Measurements from ENCODE around the gene PDE3A.

The PDE3A gene

GRCh38 chr12:20557096-20557495, 188.8 kb downstream of the PDE3A start:
- no peak for TF ChIP-seq CTCF (IDR thresholded peaks at IDR 0.05)

- no peak for TF ChIP-seq CTCF (IDR thresholded peaks at IDR 0.05)
Observed at GRCh38 chr12:20560935-20561334, 192.6 kb downstream of the PDE3A start.

- TF ChIP-seq CTCF (IDR thresholded peaks at IDR 0.05) = no peak
Observed at GRCh38 chr12:20561871-20562270, 193.5 kb downstream of the PDE3A start.

GRCh38 chr12:20567413-20567812, 199.1 kb downstream of the PDE3A start:
- TF ChIP-seq CTCF (IDR thresholded peaks at IDR 0.05) = no peak

- no peak for TF ChIP-seq CTCF (IDR thresholded peaks at IDR 0.05)
Observed at GRCh38 chr12:20572451-20572850, 204.1 kb downstream of the PDE3A start.

GRCh38 chr12:20576528-20576927, 208.2 kb downstream of the PDE3A start:
- no peak for TF ChIP-seq CTCF (IDR thresholded peaks at IDR 0.05)

GRCh38 chr12:20577054-20577453, 208.7 kb downstream of the PDE3A start:
- no peak for TF ChIP-seq CTCF (IDR thresholded peaks at IDR 0.05)

- TF ChIP-seq CTCF (IDR thresholded peaks at IDR 0.05) = no peak
Observed at GRCh38 chr12:20578142-20578541, 209.8 kb downstream of the PDE3A start.

All from LNCAP (cell line).